ENCODE measurements around the gene FGD6.

FGD6 gene

GRCh38 chr12:95131589-95132340 lies 85.5 kb downstream of the FGD6 start:
- TF ChIP-seq CTCF (conservative IDR thresholded peaks at IDR 0.05), result no peak
- H3K27ac ChIP-seq, result no peak overlapping the region

GRCh38 chr12:95130096-95130495 lies 87.2 kb downstream of the FGD6 start:
- H3K27ac ChIP-seq, result no peak overlapping the region
- no peak for TF ChIP-seq CTCF (conservative IDR thresholded peaks at IDR 0.05)

- TF ChIP-seq CTCF (conservative IDR thresholded peaks at IDR 0.05), result no peak
- H3K27ac ChIP-seq, result no peak overlapping the region
Measured at GRCh38 chr12:95129115-95129514, 88.2 kb downstream of the FGD6 start.

- no peak overlapping the region for H3K27ac ChIP-seq
- no peak for TF ChIP-seq CTCF (conservative IDR thresholded peaks at IDR 0.05)
Measured at GRCh38 chr12:95126736-95127135, 90.5 kb downstream of the FGD6 start.

- no peak for TF ChIP-seq CTCF (conservative IDR thresholded peaks at IDR 0.05)
- no peak overlapping the region for H3K27ac ChIP-seq
Measured at GRCh38 chr12:95126076-95126475, 91.2 kb downstream of the FGD6 start.

- H3K27ac ChIP-seq, result no peak overlapping the region
- TF ChIP-seq CTCF (conservative IDR thresholded peaks at IDR 0.05), result no peak
Measured at GRCh38 chr12:95124106-95124505, 93.2 kb downstream of the FGD6 start.

- H3K27ac ChIP-seq, result no peak overlapping the region
- no peak for TF ChIP-seq CTCF (conservative IDR thresholded peaks at IDR 0.05)
Measured at GRCh38 chr12:95118788-95119179, 98.5 kb downstream of the FGD6 start.

Measured in VCaP (cell line).